ENCODE data around the gene KLHDC8A. TPM values are rescaled to one million over a fixed set of nuclear protein-coding genes. Genes with fewer than 3 reads are reported as not detected.

Gene KLHDC8A
- total RNA-seq, 1 experiment from 2014 or later: not detected

- no peaks in the 10 kb centered on the region for H3K36me3 ChIP-seq (ENCODE audit: insufficient read depth, low read length, poor library complexity, severe bottlenecking)
- H3K27ac ChIP-seq (ENCODE audit: low read depth, low read length, poor library complexity, severe bottlenecking): no peak overlapping the region
- no peaks in the 10 kb centered on the region for H3K9me3 ChIP-seq (ENCODE audit: low read depth, low read length, poor library complexity, severe bottlenecking)
- CTCF ChIA-PET: interaction anchor here (1.1 kb wide), 2 partner anchors 135 to 174 kb away, joined by 3 to 4 read pairs; no protein-coding TSS in a partner anchor
- BruUV-seq (replicated peaks): no TSS peak
- DNase-seq (ENCODE audit: low spot score): no peak
- TF ChIP-seq EZH2 (IDR thresholded peaks at IDR 0.05; ENCODE audit: borderline replicate concordance, low read depth, low read length, poor library complexity, severe bottlenecking): no peak
- TF ChIP-seq CTCF (conservative IDR thresholded peaks at IDR 0.05; ENCODE audit: low read depth, low read length): no peak
- H3K4me3 ChIP-seq (ENCODE audit: low read depth, low read length, poor library complexity, severe bottlenecking): no peak overlapping the region
- H3K27me3 ChIP-seq (replicated peaks; ENCODE audit: insufficient read depth, low read depth, low read length, poor library complexity): no peaks in the 10 kb centered on the region
- POLR2A ChIA-PET (ENCODE audit: low non-redundant PET): no interaction called here
- peaks cover 8% of the 10 kb centered on the region for H3K4me1 ChIP-seq (ENCODE audit: insufficient read depth, low read length, poor library complexity, severe bottlenecking)
- intact Hi-C loops (cut with micrococcal nuclease; ENCODE audit: unreplicated experiment): no loop called here
Measured at GRCh38 chr1:205350124-205350523, 6.6 kb downstream of the KLHDC8A start.

GRCh38 chr1:205348554-205349487 lies 7.9 kb downstream of the KLHDC8A start:
- no TSS peak for BruUV-seq (replicated peaks)
- peaks cover 9% of the 10 kb centered on the region for H3K4me1 ChIP-seq (ENCODE audit: insufficient read depth, low read length, poor library complexity, severe bottlenecking)
- TF ChIP-seq EZH2 (IDR thresholded peaks at IDR 0.05; ENCODE audit: borderline replicate concordance, low read depth, low read length, poor library complexity, severe bottlenecking) (no peak), CTCF (conservative IDR thresholded peaks at IDR 0.05; ENCODE audit: low read depth, low read length) (no peak)
- ChIA-PET POLR2A (ENCODE audit: low non-redundant PET) (interaction anchor here (0.5 kb wide), 1 partner anchor 284 kb away, joined by 3 read pairs; no protein-coding TSS in a partner anchor), CTCF (interaction anchor here (0.5 to 1.6 kb wide), 3 partner anchors 24 to 136 kb away, joined by 3 to 8 read pairs (median 5); no protein-coding TSS in a partner anchor)
- intact Hi-C loops (cut with micrococcal nuclease; ENCODE audit: unreplicated experiment): no loop called here
- H3K9me3 ChIP-seq (ENCODE audit: low read depth, low read length, poor library complexity, severe bottlenecking): no peaks in the 10 kb centered on the region
- peaks cover 12% of the 10 kb centered on the region for H3K27me3 ChIP-seq (replicated peaks; ENCODE audit: insufficient read depth, low read depth, low read length, poor library complexity)
- H3K27ac ChIP-seq (ENCODE audit: low read depth, low read length, poor library complexity, severe bottlenecking): no peak overlapping the region
- no peaks in the 10 kb centered on the region for H3K36me3 ChIP-seq (ENCODE audit: insufficient read depth, low read length, poor library complexity, severe bottlenecking)
- DNase-seq (ENCODE audit: low spot score): peak; percentile 73
- no peak overlapping the region for H3K4me3 ChIP-seq (ENCODE audit: low read depth, low read length, poor library complexity, severe bottlenecking)

GRCh38 chr1:205346956-205347574 lies 9.7 kb downstream of the KLHDC8A start:
- Histone ChIP-seq H3K9me3 (ENCODE audit: low read depth, low read length, poor library complexity, severe bottlenecking) (no peaks in the 10 kb centered on the region), H3K4me1 (ENCODE audit: insufficient read depth, low read length, poor library complexity, severe bottlenecking) (peaks cover 12% of the 10 kb centered on the region), H3K27ac (ENCODE audit: low read depth, low read length, poor library complexity, severe bottlenecking) (no peak overlapping the region), H3K36me3 (ENCODE audit: insufficient read depth, low read length, poor library complexity, severe bottlenecking) (no peaks in the 10 kb centered on the region), H3K27me3 (replicated peaks; ENCODE audit: insufficient read depth, low read depth, low read length, poor library complexity) (peaks cover 21% of the 10 kb centered on the region), H3K4me3 (ENCODE audit: low read depth, low read length, poor library complexity, severe bottlenecking) (no peak overlapping the region)
- no peak for DNase-seq (ENCODE audit: low spot score)
- TF ChIP-seq EZH2 (IDR thresholded peaks at IDR 0.05; ENCODE audit: borderline replicate concordance, low read depth, low read length, poor library complexity, severe bottlenecking): no peak
- no peak for TF ChIP-seq CTCF (conservative IDR thresholded peaks at IDR 0.05; ENCODE audit: low read depth, low read length)
- no TSS peak for BruUV-seq (replicated peaks)
- intact Hi-C loops (cut with micrococcal nuclease; ENCODE audit: unreplicated experiment): no loop called here
- CTCF ChIA-PET: no interaction called here
- POLR2A ChIA-PET (ENCODE audit: low non-redundant PET): no interaction called here
